Upper lobe of left lung (tissue), 4 donors: ENCODE measurements around the gene KIF1C.

ENCODE experiments used
- CTCF ChIP-seq, 6 experiments: fragments of 450-650 bp in 4 of 6; fragments of 200-600 bp in 2 of 6; sonication (generic) in 2 of 6; IDR thresholded peaks; one replicate each; pipeline ENCODE4 v1.5.1; 2016 to 2019; ENCODE audit warnings: antibody characterized with exemption in 6 of 6
- POLR2A ChIP-seq, 4 donors: fragments of 450-650 bp; IDR thresholded peaks; one replicate each; pipeline ENCODE4 v1.5.1; 2016 to 2017; ENCODE audit warnings: antibody characterized with exemption in 4 of 4, mild to moderate bottlenecking in 2 of 4

GRCh38 chr17:4953451-4953961, 44.2 kb upstream of the KIF1C start:
- TF ChIP-seq CTCF (IDR thresholded peaks at IDR 0.05) (no peak), POLR2A (IDR thresholded peaks at IDR 0.05) (no peak)
